Measurements from ENCODE around the gene KIRREL3. TPM values are rescaled to one million over a fixed set of nuclear protein-coding genes. Genes with fewer than 3 reads are reported as not detected.

The KIRREL3 gene
- total and polyA plus RNA-seq, 9 donors: 0.25 to 5.3 (median 0.48) TPM

GRCh38 chr11:126639692-126640091, 360.9 kb downstream of the KIRREL3 start:
- no peak for DNase-seq
- intact Hi-C loops (cut with DNase I): no loop called here
- no peak overlapping the region for H3K4me3 ChIP-seq
- H3K4me1 ChIP-seq (ENCODE audit: insufficient read depth): no peaks in the 10 kb centered on the region
- no peaks in the 10 kb centered on the region for H3K27me3 ChIP-seq
- TF ChIP-seq EP300 (IDR thresholded peaks at IDR 0.05): no peak
- no peak for TF ChIP-seq POLR2A (IDR thresholded peaks at IDR 0.05)
- TF ChIP-seq CTCF (IDR thresholded peaks at IDR 0.05): no peak
- H3K9me3 ChIP-seq: no peaks in the 10 kb centered on the region
- no peaks in the 10 kb centered on the region for H3K36me3 ChIP-seq
- no peak overlapping the region for H3K27ac ChIP-seq
- WGBS, 3 donors: 89 to 94% (median 91%) methylated on average over 3 of the region's 3 CpGs

DNA sequence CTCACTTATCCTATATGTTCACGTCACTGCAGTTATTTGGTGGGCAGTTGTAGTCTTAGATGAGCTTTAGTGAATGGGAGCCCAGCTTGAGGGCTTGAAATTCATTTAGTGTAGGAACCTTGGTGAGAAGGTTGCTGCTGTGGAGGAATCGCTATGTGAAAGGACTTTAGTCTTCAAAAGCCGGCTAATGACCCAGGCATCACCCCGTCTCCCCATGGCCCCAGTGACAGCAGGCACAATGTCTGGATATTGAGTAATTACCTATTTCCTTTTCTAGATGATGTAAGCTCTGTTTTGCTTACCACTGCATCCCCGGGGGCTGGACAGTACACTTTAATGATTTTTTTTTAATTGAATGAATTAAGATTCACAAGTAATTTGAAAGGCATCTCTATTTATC, 361.9 kb downstream of the KIRREL3 start:
- H3K4me3 ChIP-seq: no peak overlapping the region
- no peak overlapping the region for H3K27ac ChIP-seq
- no peaks in the 10 kb centered on the region for H3K4me1 ChIP-seq (ENCODE audit: insufficient read depth)
- no peaks in the 10 kb centered on the region for H3K9me3 ChIP-seq
- 73 to 78% (median 77%) methylated on average over 5 of the region's 5 CpGs for WGBS, 3 donors
- TF ChIP-seq POLR2A (IDR thresholded peaks at IDR 0.05) (no peak), CTCF (IDR thresholded peaks at IDR 0.05) (no peak), EP300 (IDR thresholded peaks at IDR 0.05) (no peak)
- no peak for DNase-seq
- intact Hi-C loops (cut with DNase I): no loop called here
- H3K27me3 ChIP-seq: no peaks in the 10 kb centered on the region
- H3K36me3 ChIP-seq: no peaks in the 10 kb centered on the region

DNA sequence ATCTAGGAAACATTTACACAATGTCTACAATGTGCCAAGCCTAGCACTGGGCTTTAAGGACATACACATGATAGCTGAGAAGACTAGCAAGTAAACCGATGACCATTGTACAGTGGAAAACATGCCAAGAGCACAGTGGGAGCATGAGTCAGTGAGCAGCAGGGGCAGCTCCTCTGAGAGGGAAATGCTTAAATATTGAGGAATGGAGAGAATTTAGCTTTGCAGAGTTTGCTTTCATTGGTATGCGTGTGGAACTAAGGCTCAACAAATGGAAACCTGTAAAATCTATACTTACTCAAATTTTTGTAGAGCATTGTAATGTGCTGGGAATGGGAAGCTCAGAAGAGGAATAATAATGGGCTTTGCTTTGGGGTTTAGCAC, 362.8 kb downstream of the KIRREL3 start:
- intact Hi-C loops (cut with DNase I): no loop called here
- Histone ChIP-seq H3K27ac (no peak overlapping the region), H3K4me3 (no peak overlapping the region), H3K9me3 (no peaks in the 10 kb centered on the region), H3K4me1 (ENCODE audit: insufficient read depth) (no peaks in the 10 kb centered on the region), H3K27me3 (no peaks in the 10 kb centered on the region), H3K36me3 (no peaks in the 10 kb centered on the region)
- TF ChIP-seq POLR2A (IDR thresholded peaks at IDR 0.05) (no peak), CTCF (IDR thresholded peaks at IDR 0.05) (no peak), EP300 (IDR thresholded peaks at IDR 0.05) (no peak)
- 40 to 49% (median 46%) methylated on average over 2 of the region's 2 CpGs for WGBS, 3 donors
- no peak for DNase-seq

- Histone ChIP-seq H3K27me3 (no peaks in the 10 kb centered on the region), H3K9me3 (no peaks in the 10 kb centered on the region), H3K36me3 (no peaks in the 10 kb centered on the region), H3K4me3 (no peak overlapping the region), H3K27ac (no peak overlapping the region), H3K4me1 (ENCODE audit: insufficient read depth) (no peaks in the 10 kb centered on the region)
- 34 to 48% (median 47%) methylated on average over 5 of the region's 5 CpGs for WGBS, 3 donors
- no peak for DNase-seq
- TF ChIP-seq POLR2A (IDR thresholded peaks at IDR 0.05): no peak
- intact Hi-C loops (cut with DNase I): no loop called here
Measured at GRCh38 chr11:126636911-126637794, 363.4 kb downstream of the KIRREL3 start.

DNA sequence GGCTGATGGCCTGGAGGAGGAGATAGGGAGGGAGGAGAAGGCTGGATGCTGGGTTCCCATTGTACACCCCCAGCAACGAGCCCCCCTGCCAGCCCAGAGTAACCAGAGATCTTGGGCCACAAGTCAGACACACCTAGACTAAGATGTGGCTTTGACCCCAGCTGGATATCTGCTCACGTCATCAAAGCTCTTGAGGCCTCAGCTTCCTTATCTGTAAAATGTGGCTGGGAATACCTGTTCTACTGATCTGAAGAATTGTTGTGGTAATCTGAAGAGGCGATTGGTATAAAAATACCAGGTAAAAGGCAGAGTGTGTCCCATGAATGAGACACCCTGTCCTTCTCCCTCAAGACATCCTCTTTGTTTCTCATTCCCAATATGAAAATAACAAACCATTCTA, 365.1 kb downstream of the KIRREL3 start:
- Histone ChIP-seq H3K27me3 (no peaks in the 10 kb centered on the region), H3K36me3 (no peaks in the 10 kb centered on the region)
- no peak for DNase-seq

More for the DNA sequence above, 365.1 kb downstream of the KIRREL3 start:
- 76 to 78% (median 76%) methylated on average over 3 of the region's 3 CpGs for WGBS, 3 donors
- no peak for TF ChIP-seq EP300 (IDR thresholded peaks at IDR 0.05)
- TF ChIP-seq POLR2A (IDR thresholded peaks at IDR 0.05): no peak
- TF ChIP-seq CTCF (IDR thresholded peaks at IDR 0.05): no peak
- Histone ChIP-seq H3K27ac (no peak overlapping the region), H3K9me3 (no peaks in the 10 kb centered on the region), H3K4me1 (ENCODE audit: insufficient read depth) (no peaks in the 10 kb centered on the region), H3K4me3 (no peak overlapping the region)
- intact Hi-C loops (cut with DNase I): no loop called here

Measured in ovary (tissue), 9 donors.